ENCODE results near the gene DIAPH2.

The DIAPH2 gene

GRCh38 chrX:96957718-96958117, 273.1 kb downstream of the DIAPH2 start:
- no peak for DNase-seq (ENCODE audit: low read depth in 2 of 2)

DNA sequence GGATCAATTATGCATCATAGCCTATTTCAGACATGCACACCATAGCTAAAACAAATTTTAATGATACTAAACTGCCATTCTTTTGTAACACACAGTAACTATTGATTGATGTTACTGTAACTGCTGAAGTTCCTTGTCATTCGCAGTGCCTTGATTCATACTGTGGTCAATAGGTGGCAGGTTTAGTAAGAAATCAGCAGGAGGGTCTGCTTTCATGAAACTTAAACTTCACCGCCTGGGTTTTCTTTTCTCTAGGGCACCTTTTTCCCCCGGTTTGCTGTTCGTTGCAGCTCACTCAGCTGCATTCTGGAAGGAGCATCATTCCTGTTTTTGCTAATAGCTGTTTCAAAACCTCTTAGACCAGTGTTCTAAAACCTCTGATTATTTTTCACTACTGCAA, 287.2 kb downstream of the DIAPH2 start:
- DNase-seq (ENCODE audit: low read depth in 2 of 2): no peak

- DNase-seq (ENCODE audit: low read depth in 2 of 2): no peak
These were observed 294.3 kb downstream of the DIAPH2 start for GRCh38 chrX:96978906-96979305.

DNA sequence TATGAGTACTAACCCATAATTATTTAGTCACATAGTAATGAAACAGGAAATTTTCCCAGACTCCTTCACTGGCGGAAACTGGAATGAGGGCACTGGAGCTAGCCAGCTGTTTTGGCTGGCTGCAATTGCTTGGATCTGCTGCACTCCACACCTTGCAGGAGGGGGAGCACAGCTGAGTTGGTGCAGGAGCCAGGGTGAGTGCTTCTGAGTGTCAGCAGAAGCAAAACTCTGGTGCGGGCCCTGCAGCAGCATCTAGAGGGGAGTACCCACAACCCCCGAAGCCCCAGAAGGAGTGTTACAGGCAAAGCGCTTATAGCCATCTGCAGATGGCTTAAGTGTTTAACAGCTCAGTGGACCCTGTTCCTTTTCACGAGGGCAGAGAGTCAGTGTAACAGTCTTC, 295.1 kb downstream of the DIAPH2 start:
- no peak for DNase-seq (ENCODE audit: low read depth in 2 of 2)

DNA sequence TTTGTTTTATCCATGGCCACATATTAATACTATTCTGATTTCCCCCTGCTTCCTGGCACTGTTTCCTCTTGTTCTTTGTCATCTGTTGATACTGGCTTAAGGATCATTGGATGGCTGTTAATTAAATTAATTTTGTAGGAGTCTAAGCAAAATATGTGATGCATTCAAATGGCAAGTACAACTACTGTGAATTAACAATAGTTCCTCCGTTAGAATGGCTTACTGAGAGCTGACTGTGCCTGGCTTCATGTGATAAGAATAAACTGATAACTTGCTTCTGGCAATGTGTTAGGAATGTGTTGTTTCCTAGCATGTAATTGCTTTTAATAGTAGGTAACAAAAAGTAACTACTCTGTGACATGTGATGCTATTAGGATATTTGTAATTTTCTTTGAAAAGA, 297.5 kb downstream of the DIAPH2 start:
- no peak for DNase-seq (ENCODE audit: low read depth in 2 of 2)

DNA sequence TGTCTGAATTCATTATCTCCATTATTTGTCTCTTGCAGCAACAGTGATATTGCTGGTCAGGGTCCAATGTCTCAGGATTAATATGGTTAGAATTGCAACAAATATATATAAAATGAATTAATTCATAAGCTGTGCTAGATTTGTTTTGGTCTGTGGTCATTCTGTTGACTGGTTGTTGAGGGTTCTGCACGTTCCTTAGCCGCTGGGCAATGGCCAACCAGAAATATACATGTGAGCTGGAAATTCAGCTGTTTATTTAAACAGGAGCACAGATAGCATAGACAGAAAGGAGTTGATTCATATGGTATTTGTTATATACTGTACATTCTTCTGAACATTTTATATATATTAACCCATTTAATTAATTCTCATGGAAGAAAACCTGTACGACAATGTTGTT, 299.9 kb downstream of the DIAPH2 start:
- no peak for DNase-seq (ENCODE audit: low read depth in 2 of 2)

GRCh38 chrX:96985046-96985445, 300.4 kb downstream of the DIAPH2 start:
- no peak for DNase-seq (ENCODE audit: low read depth in 2 of 2)

- DNase-seq (ENCODE audit: low read depth in 2 of 2): peak in 1 of 2 experiments; percentile 4
These were observed 302.6 kb downstream of the DIAPH2 start for GRCh38 chrX:96987228-96987627.

GRCh38 chrX:96989830-96990571, 305.4 kb downstream of the DIAPH2 start:
- no peak for DNase-seq (ENCODE audit: low read depth in 2 of 2)

DNA sequence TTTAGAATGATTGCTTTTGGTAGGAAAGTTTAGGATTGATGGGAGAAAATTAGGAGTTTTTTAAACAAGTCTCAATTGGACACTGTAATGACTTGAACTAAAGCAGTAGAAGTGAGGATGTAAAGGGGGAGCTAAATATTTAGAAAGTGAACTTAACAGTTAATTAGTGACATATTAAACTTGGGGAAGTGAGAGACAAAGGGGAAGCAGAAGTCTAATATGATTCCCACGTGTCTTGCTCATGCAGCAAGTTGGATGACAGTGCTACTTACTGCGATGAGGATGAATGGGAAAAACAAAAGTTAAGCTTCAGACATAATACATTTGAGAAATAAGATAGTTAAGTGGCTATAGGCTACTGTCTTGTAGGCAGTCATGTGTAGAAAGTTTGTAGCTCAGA, 309.5 kb downstream of the DIAPH2 start:
- DNase-seq (ENCODE audit: low read depth in 2 of 2): no peak

DNA sequence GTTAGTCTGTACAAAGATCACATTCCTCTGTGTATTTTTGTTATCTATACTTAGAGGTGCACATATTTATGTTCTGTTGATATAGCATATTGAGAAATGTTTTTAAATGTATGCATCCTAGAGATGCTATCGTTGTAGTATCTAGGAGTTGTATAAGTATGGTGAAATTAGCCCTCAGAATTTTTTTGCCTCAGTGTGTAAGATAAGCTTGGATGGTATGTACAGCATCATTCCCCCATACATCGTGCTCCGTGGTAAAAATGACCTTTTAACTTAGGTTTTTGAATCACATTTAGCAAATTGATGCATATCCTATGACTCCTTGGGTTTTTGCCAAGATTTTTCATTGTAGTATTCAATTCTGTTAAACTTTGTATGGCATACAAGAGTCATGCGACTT, 312.6 kb downstream of the DIAPH2 start:
- DNase-seq (ENCODE audit: low read depth in 2 of 2): no peak

DNA sequence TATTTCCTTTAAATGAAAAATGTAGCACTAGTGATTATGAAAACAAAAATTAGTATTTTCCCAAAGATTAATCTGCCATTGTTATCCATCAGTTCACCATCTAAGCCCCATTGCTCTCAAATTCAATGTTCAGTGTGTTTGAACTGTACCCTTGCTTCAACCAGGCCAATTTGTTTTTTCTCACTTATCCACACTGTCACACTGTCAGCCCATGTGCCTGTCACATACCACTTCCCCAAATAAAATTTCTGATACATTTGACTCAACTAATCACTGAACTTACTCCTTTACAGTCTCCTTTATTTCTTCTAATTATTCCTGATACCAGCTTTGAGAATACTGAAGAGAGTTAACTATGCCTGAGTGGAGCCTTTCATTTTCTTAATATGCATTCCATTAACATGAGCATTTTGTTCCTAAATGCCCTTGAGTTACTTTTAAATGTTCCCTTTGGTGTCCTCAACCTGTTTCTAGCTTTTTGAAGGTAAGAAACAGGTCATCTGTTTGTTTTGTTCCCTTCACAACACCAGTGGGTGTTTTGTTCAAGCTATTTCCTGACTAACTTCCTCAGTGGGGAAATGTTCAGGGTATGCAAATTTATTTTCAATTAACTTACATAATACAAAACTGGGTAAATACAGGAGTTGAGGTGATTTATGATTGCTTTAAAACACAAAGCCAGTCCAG, 316.2 kb downstream of the DIAPH2 start:
- DNase-seq (ENCODE audit: low read depth in 2 of 2): no peak

GRCh38 chrX:97006167-97006566, 321.5 kb downstream of the DIAPH2 start:
- no peak for DNase-seq (ENCODE audit: low read depth in 2 of 2)

GRCh38 chrX:97009391-97009790, 324.7 kb downstream of the DIAPH2 start:
- DNase-seq (ENCODE audit: low read depth in 2 of 2): no peak

DNA sequence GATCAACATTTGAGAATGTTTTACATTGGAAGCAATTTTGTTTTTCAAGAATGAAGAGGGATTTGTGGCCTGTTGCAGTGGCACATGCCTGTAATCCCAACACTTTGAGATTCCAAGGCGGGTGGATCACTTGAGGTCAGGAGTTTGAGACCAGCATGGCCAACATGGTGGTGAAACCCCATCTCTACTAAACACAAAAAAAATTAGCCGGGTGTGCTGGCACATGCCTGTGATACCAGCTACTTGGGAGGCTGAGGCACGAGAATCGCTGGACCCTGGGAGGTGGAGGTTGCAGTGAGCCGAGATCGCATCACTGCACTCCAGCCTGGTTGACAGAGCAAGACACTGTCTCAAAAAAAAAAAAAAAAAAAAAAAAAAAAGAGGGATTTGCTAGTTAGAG, 326.9 kb downstream of the DIAPH2 start:
- DNase-seq (ENCODE audit: low read depth in 2 of 2): no peak

DNA sequence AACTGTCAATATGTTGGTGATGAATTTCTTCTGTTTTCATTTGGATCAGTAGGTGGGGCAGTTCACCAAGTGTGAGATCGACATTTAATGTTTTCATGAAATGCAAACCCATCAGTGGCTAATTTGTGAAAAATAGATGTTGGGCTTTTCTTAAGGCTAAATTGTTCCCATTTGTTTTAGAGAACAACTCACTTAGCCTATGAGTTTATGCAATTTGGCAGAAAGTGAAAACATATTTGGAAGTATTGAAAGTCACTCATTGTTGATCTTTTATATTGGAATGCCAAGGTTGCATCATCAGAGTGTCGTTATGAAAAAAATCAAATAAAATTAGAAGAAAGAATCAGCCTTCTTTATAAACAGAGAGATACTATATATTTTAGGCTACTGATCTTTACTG, 331.5 kb downstream of the DIAPH2 start:
- no peak for DNase-seq (ENCODE audit: low read depth in 2 of 2)

- no peak for DNase-seq (ENCODE audit: low read depth in 2 of 2)
These were observed 337.0 kb downstream of the DIAPH2 start for GRCh38 chrX:97021680-97022079.

- no peak for DNase-seq (ENCODE audit: low read depth in 2 of 2)
These were observed 341.8 kb downstream of the DIAPH2 start for GRCh38 chrX:97026406-97026805.

- DNase-seq (ENCODE audit: low read depth in 2 of 2): no peak
These were observed 342.8 kb downstream of the DIAPH2 start for GRCh38 chrX:97027384-97027922.

- DNase-seq (ENCODE audit: low read depth in 2 of 2): no peak
These were observed 345.8 kb downstream of the DIAPH2 start for GRCh38 chrX:97030463-97030862.

DNA sequence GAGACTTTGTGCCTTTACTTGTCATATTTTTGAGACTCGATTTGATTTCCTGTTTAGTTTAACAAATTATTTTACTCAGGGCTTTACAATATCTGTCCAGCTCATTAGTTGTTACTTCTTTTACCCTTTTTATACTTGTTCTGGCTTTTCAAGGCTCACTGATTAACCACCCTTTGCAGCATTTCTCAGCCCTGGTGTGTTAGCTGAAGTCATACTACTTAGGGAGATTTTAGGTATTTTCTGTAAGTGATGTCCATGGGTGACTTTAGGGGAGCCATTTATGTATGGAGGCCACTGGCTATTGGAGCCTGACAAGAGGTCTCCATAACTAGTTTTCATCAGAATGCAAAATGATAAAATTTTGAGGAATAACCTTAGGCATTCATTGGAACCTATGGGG, 346.3 kb downstream of the DIAPH2 start:
- DNase-seq (ENCODE audit: low read depth in 2 of 2): no peak

GRCh38 chrX:97039363-97040029, 354.9 kb downstream of the DIAPH2 start:
- peak in 1 of 2 experiments; percentile 22 for DNase-seq (ENCODE audit: low read depth in 2 of 2)

- no peak for DNase-seq (ENCODE audit: low read depth in 2 of 2)
These were observed 360.8 kb downstream of the DIAPH2 start for GRCh38 chrX:97045470-97045869.
